ENCODE measurements around the gene LCK. TPM values are rescaled to one million over a fixed set of nuclear protein-coding genes. Genes with fewer than 3 reads are reported as not detected.

Gene LCK
- total RNA-seq, 2 donors from 2014 or later, result 1.8 to 4.4 TPM

DNA sequence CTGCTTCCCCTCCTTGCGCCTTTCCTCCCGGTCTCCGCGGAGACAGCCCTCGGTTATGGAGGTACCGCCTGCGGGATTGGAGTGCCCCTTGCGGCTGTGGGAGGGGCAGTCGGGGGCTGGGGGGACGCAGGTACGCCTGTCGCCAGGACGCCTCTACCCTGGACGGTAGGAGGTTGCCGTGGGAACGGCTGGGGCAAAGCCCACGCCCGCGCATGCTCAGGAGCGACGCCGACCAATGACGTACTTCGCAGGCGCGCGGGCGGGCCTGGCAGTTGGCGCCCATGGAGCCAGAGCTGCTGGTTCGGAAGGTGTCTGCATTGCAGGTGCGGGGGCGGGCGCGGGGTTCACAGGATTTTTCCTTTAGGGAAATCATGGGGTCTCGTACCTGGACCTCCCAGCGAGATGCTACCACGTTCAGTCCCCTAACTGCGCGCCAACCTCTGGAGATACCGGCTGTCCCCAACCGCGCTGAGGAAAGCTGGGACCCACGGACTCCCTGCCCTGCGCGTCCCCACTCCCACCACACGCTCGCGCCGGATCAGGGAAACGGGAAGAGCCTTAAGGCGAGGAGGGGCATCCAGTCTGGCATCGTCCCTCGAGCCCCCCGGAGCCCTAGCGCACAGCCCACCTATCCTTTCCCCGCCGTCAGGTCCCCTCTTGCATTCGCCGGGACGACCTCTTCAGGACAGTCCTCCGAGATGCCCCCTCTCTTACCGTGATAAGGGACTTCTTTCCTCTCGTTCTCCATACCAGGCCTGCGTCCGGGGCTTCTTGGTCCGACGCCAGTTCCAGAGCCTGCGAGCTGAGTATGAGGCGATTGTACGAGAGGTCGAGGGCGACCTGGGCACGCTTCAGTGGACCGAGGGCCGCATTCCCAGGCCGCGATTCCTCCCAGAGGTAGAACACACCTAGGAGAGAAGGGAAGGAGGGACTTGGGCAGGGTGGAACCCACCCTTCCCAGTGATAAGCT, 45.4 kb upstream of the LCK start, which contains the start of gene IQCC:
Gene IQCC, plus strand, starts transcription at position 271 of the 970 bp plus-strand sequence. Its CDS starts 11 bp downstream, at position 282.
- Histone ChIP-seq H3K4me1 (ENCODE audit: control insufficient read depth, insufficient read depth, low read length) (no peaks in the 10 kb centered on the region), H3K4me3 (ENCODE audit: low read length) (peak within 1 kb of the TSS; percentile 91), H3K27me3 (ENCODE audit: control insufficient read depth, insufficient read depth, low read length, poor library complexity, severe bottlenecking) (no peaks in the 10 kb centered on the region), H3K27ac (ENCODE audit: low read depth, low read length) (peak within 1 kb of the TSS; percentile 29), H3K36me3 (ENCODE audit: control insufficient read depth, insufficient read depth, low read length) (peaks cover 14% of the 10 kb centered on the region), H3K9me3 (ENCODE audit: control insufficient read depth, low read length) (no peaks in the 10 kb centered on the region), H3K9ac (ENCODE audit: extremely low read depth, low read length, poor library complexity, severe bottlenecking) (peak within 1 kb of the TSS; percentile 89)
- Mint-ChIP-seq H3K27me3 (ENCODE audit: insufficient read depth) (peaks cover 10% of the 10 kb centered on the region), H3K9me3 (no peaks in the 10 kb centered on the region), H3K27ac (peak within 1 kb of the TSS; percentile 94), H3K36me3 (ENCODE audit: low read depth) (peaks cover 4% of the 10 kb centered on the region), H3K4me1 (peaks cover 12% of the 10 kb centered on the region), H3K4me3 (peak within 1 kb of the TSS; percentile 90)
- WGBS, 2 experiments (ENCODE audit: insufficient coverage in 1 of 2, insufficient read length in 1 of 2), result 5 to 6% methylated on average over 30 to 77 of the region's 77 CpGs
- DNase-seq, result peak; percentile 96
- TF ChIP-seq, protein P1, sequence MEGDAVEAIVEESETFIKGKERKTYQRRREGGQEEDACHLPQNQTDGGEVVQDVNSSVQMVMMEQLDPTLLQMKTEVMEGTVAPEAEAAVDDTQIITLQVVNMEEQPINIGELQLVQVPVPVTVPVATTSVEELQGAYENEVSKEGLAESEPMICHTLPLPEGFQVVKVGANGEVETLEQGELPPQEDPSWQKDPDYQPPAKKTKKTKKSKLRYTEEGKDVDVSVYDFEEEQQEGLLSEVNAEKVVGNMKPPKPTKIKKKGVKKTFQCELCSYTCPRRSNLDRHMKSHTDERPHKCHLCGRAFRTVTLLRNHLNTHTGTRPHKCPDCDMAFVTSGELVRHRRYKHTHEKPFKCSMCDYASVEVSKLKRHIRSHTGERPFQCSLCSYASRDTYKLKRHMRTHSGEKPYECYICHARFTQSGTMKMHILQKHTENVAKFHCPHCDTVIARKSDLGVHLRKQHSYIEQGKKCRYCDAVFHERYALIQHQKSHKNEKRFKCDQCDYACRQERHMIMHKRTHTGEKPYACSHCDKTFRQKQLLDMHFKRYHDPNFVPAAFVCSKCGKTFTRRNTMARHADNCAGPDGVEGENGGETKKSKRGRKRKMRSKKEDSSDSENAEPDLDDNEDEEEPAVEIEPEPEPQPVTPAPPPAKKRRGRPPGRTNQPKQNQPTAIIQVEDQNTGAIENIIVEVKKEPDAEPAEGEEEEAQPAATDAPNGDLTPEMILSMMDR (conservative IDR thresholded peaks at IDR 0.05), result peak; percentile 56

DNA sequence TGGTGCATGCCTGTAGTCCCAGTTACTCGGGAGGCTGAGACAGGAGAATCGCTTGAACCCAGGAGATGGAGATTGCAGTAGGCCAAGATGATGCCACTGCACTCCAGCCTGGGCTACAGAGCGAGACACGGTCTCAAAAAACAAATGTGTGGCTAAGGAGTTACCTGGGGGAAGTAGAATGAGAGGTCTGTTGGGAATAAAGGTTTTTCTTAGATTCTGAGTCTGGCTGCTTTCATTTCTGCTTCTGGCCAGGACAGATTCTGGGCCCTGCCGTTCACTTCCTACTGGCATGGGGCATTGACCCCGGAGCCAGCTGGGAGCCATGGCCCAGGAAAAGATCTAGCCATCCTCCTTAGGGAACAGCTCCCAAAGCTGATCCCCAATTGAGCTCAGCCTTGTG, 42.6 kb upstream of the LCK start:
- Histone ChIP-seq H3K9me3 (ENCODE audit: control insufficient read depth, low read length) (no peaks in the 10 kb centered on the region), H3K4me1 (ENCODE audit: control insufficient read depth, insufficient read depth, low read length) (no peaks in the 10 kb centered on the region), H3K36me3 (ENCODE audit: control insufficient read depth, insufficient read depth, low read length) (peaks cover 14% of the 10 kb centered on the region), H3K27ac (ENCODE audit: low read depth, low read length) (no peak overlapping the region), H3K27me3 (ENCODE audit: control insufficient read depth, insufficient read depth, low read length, poor library complexity, severe bottlenecking) (no peaks in the 10 kb centered on the region), H3K4me3 (ENCODE audit: low read length) (no peak overlapping the region), H3K9ac (ENCODE audit: extremely low read depth, low read length, poor library complexity, severe bottlenecking) (no peak overlapping the region)
- Mint-ChIP-seq H3K27ac (no peak overlapping the region), H3K36me3 (ENCODE audit: low read depth) (peaks cover 4% of the 10 kb centered on the region), H3K4me3 (no peak overlapping the region), H3K27me3 (ENCODE audit: insufficient read depth) (peaks cover 8% of the 10 kb centered on the region), H3K9me3 (no peaks in the 10 kb centered on the region), H3K4me1 (peaks cover 5% of the 10 kb centered on the region)
- WGBS, 2 experiments (ENCODE audit: insufficient coverage in 1 of 2, insufficient read length in 1 of 2), result 83 to 95% methylated on average over 4 to 6 of the region's 6 CpGs
- TF ChIP-seq, protein P1 (conservative IDR thresholded peaks at IDR 0.05), result no peak
- no peak for DNase-seq

DNA sequence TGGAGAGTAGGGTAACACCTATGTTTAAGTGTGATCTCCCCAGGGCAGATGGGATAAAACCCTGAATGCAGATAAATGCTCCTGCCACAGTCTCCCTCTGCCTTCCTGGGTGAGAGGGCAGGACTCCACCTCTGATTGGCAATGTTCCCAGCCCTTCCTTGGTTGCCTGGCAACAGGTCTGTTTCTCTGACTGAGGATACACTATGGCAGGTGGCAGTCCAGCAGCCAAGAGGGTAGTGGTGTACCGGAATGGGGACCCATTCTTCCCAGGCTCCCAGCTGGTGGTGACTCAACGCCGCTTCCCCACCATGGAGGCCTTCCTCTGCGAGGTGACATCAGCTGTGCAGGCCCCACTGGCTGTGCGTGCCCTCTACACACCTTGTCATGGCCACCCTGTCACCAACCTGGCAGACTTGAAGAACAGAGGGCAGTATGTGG, 42.2 kb upstream of the LCK start, which contains the start of gene DCDC2B:
Gene DCDC2B, plus strand, starts transcription at position 199 of the 438 bp plus-strand sequence. Its CDS starts 5 bp downstream, at position 204.
- DNase-seq, result no peak
- peaks cover 7% of the 10 kb centered on the region for H3K27me3 Mint-ChIP-seq (ENCODE audit: insufficient read depth)
- peaks cover 5% of the 10 kb centered on the region for H3K4me1 Mint-ChIP-seq
- Histone ChIP-seq H3K9ac (ENCODE audit: extremely low read depth, low read length, poor library complexity, severe bottlenecking) (no peak within 1 kb of the TSS), H3K4me1 (ENCODE audit: control insufficient read depth, insufficient read depth, low read length) (no peaks in the 10 kb centered on the region), H3K27me3 (ENCODE audit: control insufficient read depth, insufficient read depth, low read length, poor library complexity, severe bottlenecking) (no peaks in the 10 kb centered on the region), H3K9me3 (ENCODE audit: control insufficient read depth, low read length) (no peaks in the 10 kb centered on the region), H3K36me3 (ENCODE audit: control insufficient read depth, insufficient read depth, low read length) (peaks cover 14% of the 10 kb centered on the region), H3K4me3 (ENCODE audit: low read length) (no peak within 1 kb of the TSS), H3K27ac (ENCODE audit: low read depth, low read length) (no peak within 1 kb of the TSS)
- H3K4me3 Mint-ChIP-seq, result no peak within 1 kb of the TSS
- peaks cover 4% of the 10 kb centered on the region for H3K36me3 Mint-ChIP-seq (ENCODE audit: low read depth)
- WGBS, 2 experiments (ENCODE audit: insufficient coverage in 1 of 2, insufficient read length in 1 of 2), result 91 to 100% methylated on average over 1 to 5 of the region's 5 CpGs
- no peaks in the 10 kb centered on the region for H3K9me3 Mint-ChIP-seq
- TF ChIP-seq, protein P1 (conservative IDR thresholded peaks at IDR 0.05), result no peak
- H3K27ac Mint-ChIP-seq, result no peak within 1 kb of the TSS

Measured in endodermal cell (in vitro differentiated cells).